ENCODE data around the gene MRPL4. TPM values are rescaled to one million over a fixed set of nuclear protein-coding genes. Genes with fewer than 3 reads are reported as not detected.
"Not testable (repeated sequence)": the region's sequence is repeated elsewhere in the genome, so short reads cannot be mapped to it uniquely, and the experiment has no call there.

MRPL4 gene
- polyA plus RNA-seq, 1 donor = 34.2 TPM

- peak; percentile 87 for DNase-seq
Observed at GRCh38 chr19:10259162-10259905, 7.3 kb downstream of the MRPL4 start.

- DNase-seq = no peak
Observed at GRCh38 chr19:10260141-10260584, 8.1 kb downstream of the MRPL4 start.

- no peak for DNase-seq
Observed at GRCh38 chr19:10262771-10263170, 10.8 kb downstream of the MRPL4 start.

- DNase-seq = no peak
Observed at GRCh38 chr19:10266706-10267105, 14.7 kb downstream of the MRPL4 start.

GRCh38 chr19:10268071-10268470 lies 16.1 kb downstream of the MRPL4 start:
- DNase-seq = no peak

- no peak for DNase-seq
Observed at GRCh38 chr19:10269333-10270179, 17.5 kb downstream of the MRPL4 start.

GRCh38 chr19:10270180-10270615 lies 18.2 kb downstream of the MRPL4 start:
- DNase-seq = no peak

GRCh38 chr19:10270616-10271394 lies 18.8 kb downstream of the MRPL4 start, which contains the start of gene ICAM1:
Gene ICAM1, plus strand, starts transcription at chr19:10271120. Its CDS starts 40 bp downstream, at chr19:10271160.
- no peak for DNase-seq

GRCh38 chr19:10271543-10272086 lies 19.6 kb downstream of the MRPL4 start:
- no peak for DNase-seq

GRCh38 chr19:10274589-10274988 lies 22.6 kb downstream of the MRPL4 start:
- DNase-seq = no peak

GRCh38 chr19:10277795-10278589 lies 26.0 kb downstream of the MRPL4 start:
- DNase-seq = no peak

GRCh38 chr19:10278935-10279334 lies 26.9 kb downstream of the MRPL4 start:
- no peak for DNase-seq

- no peak for DNase-seq
Observed at GRCh38 chr19:10279737-10280442, 27.9 kb downstream of the MRPL4 start.

- not testable (repeated sequence) for DNase-seq
Observed at GRCh38 chr19:10282043-10282442, 30.0 kb downstream of the MRPL4 start.

GRCh38 chr19:10283301-10284064 lies 31.5 kb downstream of the MRPL4 start:
- DNase-seq = no peak

- DNase-seq = no peak
Observed at GRCh38 chr19:10284065-10284959, 32.3 kb downstream of the MRPL4 start.

GRCh38 chr19:10284960-10285278 lies 32.9 kb downstream of the MRPL4 start:
- DNase-seq = no peak

- no peak for DNase-seq
Observed at GRCh38 chr19:10285393-10285792, 33.4 kb downstream of the MRPL4 start.

Data from left kidney (tissue), 2 donors.